WERI-Rb-1 (cell line): ENCODE measurements around the gene AGRN.

ENCODE experiments used
- DNase-seq: peaks from one replicate; pipeline ENCODE4 v3.0.0-alpha.2; 2020
- H3K27ac ChIP-seq: fragments of 250-450 bp; sonication (Bioruptor Pico); 2 replicates; pipeline ENCODE4 v1.5.1; 2020; ENCODE audit warnings: mild to moderate bottlenecking, moderate library complexity
- H3K27me3 ChIP-seq: fragments of 250-450 bp; sonication (Bioruptor Pico); 2 replicates; pipeline ENCODE4 v1.5.1; 2021; ENCODE audit warnings: mild to moderate bottlenecking, low read depth, moderate library complexity; ENCODE audit not compliant: insufficient read depth, severe bottlenecking
- H3K36me3 ChIP-seq: fragments of 250-450 bp; sonication (Bioruptor Pico); 2 replicates; pipeline ENCODE4 v1.5.1; 2020; ENCODE audit warnings: mild to moderate bottlenecking, moderate library complexity
- H3K4me3 ChIP-seq: 2 replicates; pipeline ENCODE4 v1.5.1; 2011; ENCODE audit warnings: low read depth, mild to moderate bottlenecking, control low read depth, low read length
- H3K9me3 ChIP-seq: fragments of 250-450 bp; sonication (Bioruptor Pico); 2 replicates; pipeline ENCODE4 v1.5.1; 2021; ENCODE audit warnings: mild to moderate bottlenecking, moderate library complexity; ENCODE audit not compliant: severe bottlenecking
- CTCF ChIP-seq: IDR thresholded peaks from 2 replicates; pipeline ENCODE4 v1.5.1; 2011; ENCODE audit warnings: low read depth, mild to moderate bottlenecking, control low read depth, inconsistent platforms, low read length

The AGRN gene

GRCh38 chr1:1023700-1024099 lies 3.8 kb downstream of the AGRN start:
- Histone ChIP-seq H3K9me3 (no peaks in the 10 kb centered on the region), H3K27me3 (no peaks in the 10 kb centered on the region), H3K36me3 (peaks cover 38% of the 10 kb centered on the region), H3K4me3 (no peak overlapping the region), H3K27ac (no peak overlapping the region)
- no peak for TF ChIP-seq CTCF
- DNase-seq = no peak

GRCh38 chr1:1024149-1024770 lies 4.3 kb downstream of the AGRN start:
- no peak overlapping the region for H3K27ac ChIP-seq
- no peak overlapping the region for H3K4me3 ChIP-seq
- H3K27me3 ChIP-seq = no peaks in the 10 kb centered on the region
- H3K36me3 ChIP-seq = peaks cover 38% of the 10 kb centered on the region
- H3K9me3 ChIP-seq = no peaks in the 10 kb centered on the region
- no peak for TF ChIP-seq CTCF
- DNase-seq = no peak

- peaks cover 38% of the 10 kb centered on the region for H3K36me3 ChIP-seq
- H3K4me3 ChIP-seq = no peak overlapping the region
- H3K27me3 ChIP-seq = no peaks in the 10 kb centered on the region
- H3K9me3 ChIP-seq = no peaks in the 10 kb centered on the region
- TF ChIP-seq CTCF = no peak
- DNase-seq = no peak
- H3K27ac ChIP-seq = no peak overlapping the region
These were observed 5.1 kb downstream of the AGRN start for GRCh38 chr1:1024771-1025699.

GRCh38 chr1:1025730-1026129 lies 5.8 kb downstream of the AGRN start:
- Histone ChIP-seq H3K27me3 (no peaks in the 10 kb centered on the region), H3K27ac (no peak overlapping the region), H3K9me3 (no peaks in the 10 kb centered on the region), H3K36me3 (peaks cover 38% of the 10 kb centered on the region), H3K4me3 (no peak overlapping the region)
- no peak for DNase-seq
- no peak for TF ChIP-seq CTCF

GRCh38 chr1:1026599-1027413 lies 6.9 kb downstream of the AGRN start:
- Histone ChIP-seq H3K27me3 (no peaks in the 10 kb centered on the region), H3K27ac (no peak overlapping the region), H3K4me3 (no peak overlapping the region), H3K9me3 (no peaks in the 10 kb centered on the region), H3K36me3 (peaks cover 38% of the 10 kb centered on the region)
- no peak for DNase-seq
- no peak for TF ChIP-seq CTCF
